GM19452 (cell line): Measurements from ENCODE around the gene ARHGEF26.

Experiments used
- ATAC-seq: cut with Tn5 transposase; IDR thresholded peaks from one replicate; pipeline ENCODE4 v1.9.1; 2021; ENCODE audit not compliant: unreplicated experiment

Gene ARHGEF26

DNA sequence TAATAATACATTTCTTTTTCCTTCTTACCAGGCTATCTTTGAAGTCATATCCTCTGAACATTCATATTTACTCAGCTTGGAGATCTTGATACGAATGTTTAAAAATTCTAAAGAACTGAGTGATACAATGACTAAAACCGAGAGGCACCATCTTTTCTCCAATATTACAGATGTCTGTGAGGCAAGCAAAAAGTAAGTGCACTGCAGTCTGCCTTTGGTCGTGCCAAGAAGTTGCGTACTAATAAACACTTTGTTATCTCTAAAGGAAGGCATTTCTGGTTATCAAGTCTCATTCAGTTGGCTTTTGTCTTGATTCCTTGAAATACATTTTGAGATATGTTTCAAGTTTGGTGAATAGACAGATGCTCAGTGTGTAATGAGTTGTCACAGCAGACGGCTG, 31.6 kb downstream of the ARHGEF26 start:
- ATAC-seq: no peak

DNA sequence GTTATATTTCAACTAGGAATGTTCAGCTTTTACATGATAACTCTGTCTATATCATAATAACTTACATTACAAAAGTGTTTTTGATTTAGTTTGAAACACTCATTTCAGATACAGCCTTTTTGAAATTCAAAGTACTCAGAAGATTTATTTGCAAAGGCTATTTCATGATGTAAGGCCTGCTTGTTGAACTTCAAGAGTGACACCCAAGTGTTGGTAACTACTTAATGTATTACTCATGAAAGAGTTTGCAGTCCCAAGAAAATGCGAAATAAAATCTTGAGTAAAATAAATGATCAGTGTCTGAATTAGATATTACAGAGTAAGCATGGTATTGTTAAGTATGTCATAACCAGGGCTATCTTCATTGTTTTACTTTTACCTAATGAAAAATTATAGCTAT, 35.3 kb downstream of the ARHGEF26 start:
- ATAC-seq: no peak

DNA sequence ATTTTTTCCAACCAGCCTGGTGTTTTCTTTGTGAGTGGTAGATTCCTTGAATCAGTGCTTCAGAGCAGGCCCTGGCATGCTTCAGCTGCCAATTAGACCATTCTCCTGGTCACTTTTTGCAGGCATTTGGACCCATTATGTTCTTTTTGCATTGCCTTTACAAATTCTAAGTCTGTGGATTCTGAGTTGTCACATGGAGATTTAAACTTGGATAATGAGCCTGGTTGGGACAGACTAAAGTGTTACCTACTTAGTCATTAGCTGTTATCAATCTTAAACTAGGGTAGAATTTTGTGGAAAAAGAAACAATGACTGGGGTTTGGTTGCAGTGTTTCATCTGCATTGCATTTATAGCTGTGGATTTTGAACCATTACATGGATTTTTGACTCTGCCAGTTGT, 40.6 kb downstream of the ARHGEF26 start:
- ATAC-seq: no peak

DNA sequence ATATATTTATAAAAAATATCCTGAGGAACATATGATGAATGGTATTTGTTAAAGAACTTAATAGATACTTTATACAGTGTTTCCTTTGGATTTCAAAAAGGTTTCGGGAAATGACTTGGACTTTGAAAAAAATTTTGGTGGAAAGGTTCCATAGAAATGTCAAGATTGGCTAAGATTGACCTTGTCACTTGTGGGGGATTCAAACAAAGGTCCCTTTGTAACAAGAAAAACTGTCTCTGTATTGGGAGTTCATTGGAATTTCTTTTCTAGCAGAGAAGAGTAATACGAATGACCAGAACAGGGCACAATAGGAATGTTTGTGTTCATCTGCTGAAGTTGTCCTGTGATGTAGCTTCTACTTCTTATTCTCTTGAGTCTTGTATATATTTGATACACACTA, 43.2 kb downstream of the ARHGEF26 start:
- no peak for ATAC-seq

DNA sequence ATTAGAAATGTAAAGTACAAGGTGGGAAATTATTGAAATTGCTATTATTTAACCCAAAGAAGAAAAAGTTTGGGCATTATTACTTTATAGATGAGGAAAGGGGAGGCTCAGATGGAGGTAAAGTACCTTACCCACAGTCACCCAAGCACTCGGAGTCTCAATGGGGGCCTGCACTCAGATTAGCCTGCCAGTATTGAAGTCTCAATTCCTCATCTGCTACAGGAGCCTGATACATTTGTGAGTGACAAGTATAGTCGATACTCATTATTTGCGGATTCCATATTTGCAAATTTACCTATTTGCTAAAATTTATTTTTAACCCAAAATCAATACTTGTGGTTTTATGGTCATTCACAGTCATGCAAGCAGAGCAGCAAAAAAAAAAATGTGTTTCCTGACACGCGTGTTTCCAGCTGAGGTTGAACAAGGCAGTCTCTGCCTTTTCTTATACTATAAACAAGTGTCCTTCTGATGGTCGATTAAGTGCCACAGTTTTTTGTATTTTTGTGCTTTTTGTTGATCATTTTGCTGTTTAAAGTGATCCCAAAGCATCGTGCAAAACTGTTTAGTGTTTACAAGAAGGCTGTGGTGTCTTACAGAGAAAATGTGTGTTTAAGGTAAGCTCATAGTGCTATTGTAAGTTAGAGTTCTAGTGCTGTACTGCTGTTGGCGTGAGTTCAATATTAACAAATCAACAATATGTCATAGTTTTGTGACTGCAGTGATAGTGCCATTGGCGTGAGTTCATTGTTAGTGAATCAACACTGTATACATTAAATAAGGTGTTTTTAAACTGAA, 48.0 kb downstream of the ARHGEF26 start:
- ATAC-seq: no peak

DNA sequence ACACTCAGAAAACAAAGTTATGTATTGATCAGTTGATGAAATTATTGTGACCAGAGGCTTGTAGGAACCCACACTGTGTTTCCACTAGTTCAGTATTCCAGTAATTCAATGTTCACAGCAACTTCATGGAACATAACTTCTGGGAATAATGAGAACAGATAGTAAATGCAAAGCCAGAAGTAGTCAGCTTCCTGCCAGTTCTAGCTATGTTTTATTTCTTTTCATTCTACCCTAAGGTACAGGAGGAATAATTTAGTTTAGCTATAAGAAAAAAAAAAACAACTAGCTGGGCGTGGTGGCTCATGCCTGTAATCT, 48.6 kb downstream of the ARHGEF26 start:
- no peak for ATAC-seq

DNA sequence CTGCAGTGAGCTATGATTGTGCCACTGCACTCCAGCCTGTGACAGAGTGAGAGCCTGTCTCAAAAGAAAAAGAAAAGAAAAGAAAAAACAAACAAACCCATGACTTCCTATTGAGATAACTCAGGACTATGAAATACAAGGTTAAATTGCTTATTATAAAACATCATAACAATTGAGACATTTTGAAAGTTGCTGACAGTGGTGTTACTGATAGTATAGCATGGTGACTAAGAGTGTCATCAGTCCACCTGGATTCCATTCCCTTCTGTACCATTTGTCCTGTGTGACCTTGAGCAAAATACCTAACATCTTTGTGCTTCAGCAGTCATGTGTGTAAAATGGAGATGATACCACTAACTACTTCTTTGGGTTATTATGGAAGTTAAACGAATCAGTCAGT, 49.1 kb downstream of the ARHGEF26 start:
- ATAC-seq: no peak

DNA sequence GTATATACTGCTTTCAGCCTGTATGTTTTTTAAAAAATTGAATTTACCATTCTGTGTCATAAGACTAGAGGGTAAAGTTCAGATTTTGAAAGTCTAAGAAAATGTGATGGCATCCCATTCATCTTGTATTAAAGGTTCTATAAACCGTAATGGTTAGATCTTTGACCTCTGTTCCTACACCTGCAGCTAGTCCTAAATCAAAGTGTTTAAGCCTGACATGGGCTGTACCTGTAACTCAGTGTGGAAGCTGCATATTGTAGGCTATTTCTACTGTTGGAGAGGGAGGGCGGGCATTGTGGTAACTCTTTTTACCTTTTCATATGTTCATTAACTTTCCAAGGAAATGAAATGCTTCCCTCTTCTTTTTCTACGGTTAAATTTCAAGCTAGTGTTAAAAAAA, 53.9 kb downstream of the ARHGEF26 start:
- ATAC-seq: no peak

DNA sequence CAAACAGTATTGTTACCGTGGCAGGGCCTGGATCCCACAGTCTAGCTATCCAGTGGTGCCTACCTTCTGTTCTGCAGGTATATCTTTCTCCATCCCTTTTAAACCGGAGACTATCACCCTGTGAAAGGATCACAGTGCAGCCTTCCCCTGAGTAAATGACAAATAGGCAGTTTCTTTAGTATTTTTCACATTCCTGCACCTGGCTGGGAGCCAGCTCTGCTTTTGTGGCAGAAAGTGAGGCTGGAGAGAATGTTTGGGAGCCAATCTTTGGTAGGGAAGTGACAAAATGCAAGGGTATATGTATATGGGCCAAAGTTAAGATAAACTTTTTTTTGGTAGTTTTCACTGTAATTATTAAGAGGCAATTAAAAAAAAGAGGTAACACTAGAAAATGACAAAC, 54.8 kb downstream of the ARHGEF26 start:
- no peak for ATAC-seq

DNA sequence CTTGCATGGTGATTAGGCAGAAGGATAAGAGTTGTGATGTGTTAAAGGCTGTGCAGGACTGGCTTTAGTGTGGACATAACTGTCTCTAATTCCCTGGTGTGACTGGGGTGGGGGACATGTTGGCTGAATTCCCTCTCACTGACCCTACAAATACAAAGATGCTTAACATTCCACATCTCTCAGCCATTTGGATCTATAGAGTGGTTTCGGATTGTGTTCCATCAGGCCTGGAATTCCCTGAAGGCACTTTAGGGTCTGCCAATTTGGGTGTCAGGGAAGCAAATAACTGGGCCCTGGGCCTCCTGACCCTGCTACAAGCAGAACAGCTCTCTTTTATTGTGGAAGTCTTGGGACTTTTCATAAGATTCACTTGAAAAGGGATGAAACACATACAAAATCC, 56.2 kb downstream of the ARHGEF26 start:
- ATAC-seq: no peak

DNA sequence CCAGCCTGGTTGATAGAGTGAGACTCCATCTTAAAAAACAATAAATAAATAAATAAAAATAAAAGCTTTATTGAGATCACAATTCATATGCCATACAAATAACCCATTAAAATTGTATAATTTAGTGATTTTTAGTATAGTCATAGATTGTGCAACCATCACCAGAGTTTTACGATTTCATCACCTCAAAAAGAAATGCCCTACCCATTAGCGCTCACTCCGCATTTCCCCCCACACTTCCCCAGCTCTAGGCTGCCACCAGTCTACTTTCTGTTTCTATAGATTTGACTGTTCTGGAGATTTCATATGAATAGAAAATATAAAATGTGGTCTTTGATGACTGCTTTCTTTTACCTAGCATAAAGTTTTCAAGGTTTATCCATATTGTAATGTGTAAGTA, 57.0 kb downstream of the ARHGEF26 start:
- no peak for ATAC-seq

DNA sequence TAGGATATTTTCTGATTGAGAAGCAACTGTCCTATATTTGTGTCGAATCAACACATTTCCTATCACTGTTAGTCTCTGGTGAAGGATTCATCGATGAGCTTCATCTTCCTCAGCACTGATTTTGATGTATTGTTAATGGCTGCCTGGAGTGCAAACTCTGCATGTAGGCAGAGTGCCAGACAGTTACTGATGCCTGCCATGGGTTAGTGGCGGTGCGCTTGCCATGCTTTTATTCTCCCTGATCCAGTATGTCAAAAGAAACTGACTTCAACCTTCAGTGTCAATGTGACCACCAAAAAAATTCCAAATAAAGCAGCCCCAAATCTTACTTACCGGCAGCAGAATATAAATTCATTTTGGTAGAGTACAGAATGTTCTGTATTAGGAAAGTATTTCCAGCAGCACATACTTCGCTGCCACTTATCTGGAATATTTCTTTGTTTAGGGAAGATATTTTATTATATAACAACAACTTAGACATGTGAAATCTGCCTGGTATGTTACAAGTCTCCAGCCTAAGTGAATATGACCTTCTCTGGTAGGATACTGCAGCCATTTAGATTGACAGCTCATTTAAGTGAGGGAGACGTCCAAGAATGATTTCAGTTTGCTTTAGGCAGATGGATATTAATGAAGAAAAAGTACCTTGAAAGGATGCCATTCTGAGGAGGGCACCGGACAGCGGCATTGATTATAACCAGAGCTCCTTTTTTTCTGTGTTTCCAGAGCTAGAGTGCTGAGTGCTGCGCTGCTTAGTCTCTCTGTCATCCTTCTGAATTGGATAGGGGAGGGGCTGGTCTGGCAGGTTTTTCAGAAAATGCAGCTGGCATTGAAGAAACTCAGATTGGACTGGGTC, 59.9 kb downstream of the ARHGEF26 start:
- no peak for ATAC-seq

DNA sequence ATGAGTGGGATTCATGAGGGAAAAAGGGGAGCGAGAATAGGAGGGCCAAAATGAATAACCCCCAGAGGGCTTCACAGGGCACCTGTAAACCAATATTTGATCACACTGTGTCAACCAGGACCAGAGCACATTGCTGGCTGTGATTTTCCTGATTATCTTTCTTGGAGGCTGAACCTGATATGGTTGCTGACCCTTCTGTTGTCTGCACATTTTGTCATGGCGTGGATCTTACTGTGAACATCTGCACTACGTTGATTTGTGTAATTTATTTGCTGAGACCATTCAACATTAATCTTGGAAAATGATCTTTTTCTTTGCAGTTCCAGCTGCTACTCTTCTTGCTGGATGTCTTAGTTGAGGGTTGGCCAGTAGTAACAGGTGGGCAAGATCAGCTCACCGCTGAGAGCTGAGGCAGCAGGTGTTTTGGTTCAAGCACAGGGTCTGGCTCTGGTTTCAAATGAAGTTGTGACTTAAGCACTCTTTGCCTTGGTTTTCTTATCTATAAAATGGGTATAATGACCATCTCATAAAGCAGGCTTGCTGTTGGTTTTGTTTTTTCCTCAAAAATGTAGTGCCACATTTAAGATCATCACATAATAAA, 61.2 kb downstream of the ARHGEF26 start:
- no peak for ATAC-seq

DNA sequence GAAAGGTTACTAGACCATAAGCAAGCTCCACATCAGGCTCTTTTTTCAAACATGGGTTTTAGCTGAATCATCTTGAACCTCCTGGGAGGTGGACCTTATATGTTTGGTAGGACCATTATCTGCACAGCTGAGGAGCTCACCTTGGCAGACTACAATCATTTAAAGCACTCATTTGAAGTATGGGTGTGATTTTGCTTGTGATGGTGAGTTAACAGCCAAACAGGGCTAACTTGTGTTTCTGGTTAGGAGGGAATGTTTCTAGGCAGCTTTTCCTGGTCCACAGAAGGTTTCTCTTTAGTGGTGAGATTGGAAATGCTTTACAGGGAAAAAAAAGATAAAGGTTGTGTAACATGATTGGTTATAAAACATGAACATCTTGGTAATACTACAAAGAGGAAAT, 61.8 kb downstream of the ARHGEF26 start:
- no peak for ATAC-seq

DNA sequence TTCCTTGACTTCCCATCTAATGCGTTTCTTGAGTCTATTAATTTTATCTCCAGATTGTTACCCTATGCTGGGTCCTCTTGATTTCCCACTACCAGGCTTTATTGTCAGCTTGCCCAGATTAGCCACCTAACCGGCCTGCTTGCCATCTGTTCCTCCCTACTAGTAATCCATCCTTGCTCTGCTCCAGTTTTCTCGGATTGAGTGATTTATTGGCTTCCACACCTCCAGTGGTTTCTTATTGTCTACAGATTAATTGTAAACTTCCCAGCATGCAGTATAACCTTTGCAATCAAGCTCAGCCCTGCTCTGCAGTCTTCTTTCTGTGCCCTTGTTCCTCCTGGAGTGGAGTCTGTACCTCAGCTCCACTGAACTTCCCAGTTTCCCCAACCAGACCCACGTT, 63.4 kb downstream of the ARHGEF26 start:
- ATAC-seq: no peak

DNA sequence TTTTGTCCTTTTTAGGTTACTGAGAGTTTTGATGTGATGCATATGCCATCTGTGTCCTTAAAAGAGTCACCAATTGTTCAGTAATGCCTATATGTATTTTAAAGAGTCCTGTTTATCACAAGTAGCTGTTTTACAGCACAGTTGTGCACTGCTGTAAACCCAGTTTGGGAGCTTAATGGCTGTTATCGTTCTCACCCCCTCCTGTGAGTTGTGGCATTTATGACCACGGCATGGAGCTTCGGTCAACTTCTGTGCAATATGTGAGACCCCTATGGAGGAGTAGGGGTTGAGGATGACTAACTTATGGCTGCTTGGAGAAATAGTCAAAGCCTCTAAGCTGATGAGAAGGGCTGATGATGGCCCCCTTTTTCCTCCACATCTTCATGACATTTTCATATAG, 67.2 kb downstream of the ARHGEF26 start:
- ATAC-seq: no peak

DNA sequence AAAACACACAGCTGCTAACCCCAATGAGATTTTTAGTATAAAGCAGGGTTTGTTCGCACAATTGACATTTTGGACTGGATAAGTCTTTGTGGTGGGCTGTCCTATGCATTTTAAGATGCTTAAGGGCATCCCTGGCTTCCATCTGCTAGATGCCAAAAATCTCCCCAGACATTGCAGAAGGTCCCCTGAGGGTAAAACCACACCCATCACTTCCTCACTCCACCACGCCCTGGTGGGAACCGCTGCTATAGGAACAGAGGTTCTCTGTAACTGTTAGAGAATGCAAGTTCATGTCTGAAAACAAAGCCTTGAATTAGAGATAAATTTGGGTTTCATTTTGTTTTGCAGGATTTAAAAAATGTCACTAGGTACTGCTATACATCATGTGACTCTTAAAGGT, 67.7 kb downstream of the ARHGEF26 start:
- no peak for ATAC-seq

DNA sequence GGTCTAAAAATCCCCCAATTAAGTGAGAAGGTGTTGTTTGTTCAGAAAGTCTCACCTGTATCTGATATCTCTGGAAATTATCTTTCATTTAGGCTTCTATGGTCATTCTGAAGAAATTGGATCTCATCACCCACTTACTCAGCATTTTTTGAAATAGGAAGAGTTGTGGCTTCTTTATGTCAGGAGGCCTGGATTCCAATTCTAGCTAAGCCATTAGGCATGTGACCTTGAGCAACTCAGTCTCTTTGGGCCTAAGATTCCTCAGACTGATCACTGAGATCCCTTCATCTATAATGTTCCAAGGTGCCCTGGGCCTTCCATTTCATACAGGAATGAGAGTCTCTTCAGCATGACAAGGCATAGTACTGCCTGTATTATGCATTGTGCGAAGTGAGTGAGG, 70.3 kb downstream of the ARHGEF26 start:
- ATAC-seq: no peak

DNA sequence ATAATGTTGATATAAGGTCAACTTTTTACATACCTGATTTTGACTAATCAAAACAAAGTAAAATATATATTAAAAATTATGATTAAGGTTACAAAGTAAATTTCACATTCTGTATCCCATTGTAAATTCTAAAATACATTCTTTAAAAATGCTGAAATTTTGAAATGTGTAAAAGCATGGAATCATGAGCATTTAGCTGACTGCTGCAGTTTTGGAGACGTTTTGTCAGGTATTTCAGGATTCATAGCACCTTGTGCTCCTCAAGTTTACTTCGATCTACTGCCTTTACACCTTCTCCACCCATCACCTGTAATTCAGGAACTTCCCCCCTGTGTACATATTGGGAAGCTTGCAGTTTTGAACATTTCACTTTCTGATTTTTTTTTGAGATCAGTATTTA, 71.0 kb downstream of the ARHGEF26 start:
- no peak for ATAC-seq

DNA sequence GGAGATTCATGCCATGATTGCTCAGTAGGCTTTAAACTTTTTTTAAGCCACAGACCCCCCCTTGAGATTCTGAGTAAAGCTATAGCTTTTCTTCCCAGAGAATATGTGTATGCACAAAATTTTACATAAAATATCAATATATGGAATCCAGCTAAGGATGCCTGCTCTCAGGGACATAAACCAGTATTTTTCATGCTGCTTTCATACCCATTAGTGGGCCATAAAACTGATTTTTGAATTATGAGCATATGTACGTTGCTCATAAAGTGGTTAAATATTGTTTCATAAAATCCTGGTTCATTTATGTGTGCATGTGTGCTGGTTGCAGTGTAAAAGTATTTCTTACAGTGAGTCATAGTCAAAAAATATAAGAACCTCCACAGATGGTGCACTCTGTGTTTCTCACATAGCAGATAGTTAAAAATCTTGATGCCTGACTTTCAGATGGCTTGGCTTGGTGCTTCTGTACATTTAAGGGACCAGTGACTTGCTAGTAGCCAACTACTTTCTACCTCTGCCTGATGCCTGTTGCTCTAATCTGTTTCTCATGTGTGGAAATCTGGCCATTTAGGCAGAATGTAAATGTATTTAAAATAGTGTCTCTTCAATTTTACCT, 71.9 kb downstream of the ARHGEF26 start:
- no peak for ATAC-seq

DNA sequence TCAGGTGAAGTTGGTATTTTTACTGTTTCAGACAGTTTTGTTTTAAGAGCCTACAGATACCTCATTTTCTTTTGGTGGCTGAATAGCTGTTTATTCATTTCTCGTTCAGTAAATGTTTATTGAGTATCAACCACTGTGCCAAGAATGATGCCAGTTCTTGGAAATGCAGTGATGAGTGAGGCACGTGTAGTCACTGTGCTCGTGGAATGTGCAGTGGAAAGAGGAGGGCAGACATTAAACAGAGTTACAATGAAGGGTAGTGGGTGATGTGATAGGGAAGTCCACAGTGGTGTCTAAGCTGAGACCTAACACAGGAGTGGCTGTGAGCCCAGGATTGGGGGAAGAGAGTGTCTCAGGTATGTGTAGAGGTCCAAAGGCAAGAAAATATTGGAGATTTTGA, 73.7 kb downstream of the ARHGEF26 start:
- no peak for ATAC-seq
